GM15510 (cell line): ENCODE data around the gene KLHL8.

Source experiments
- POLR2A ChIP-seq: IDR thresholded peaks from 3 replicates; pipeline ENCODE4 v1.6.1; 2011; ENCODE audit warnings: borderline replicate concordance; ENCODE audit not compliant: insufficient read length; ENCODE audit errors: extremely low read depth

KLHL8 gene

GRCh38 chr4:87121341-87122065, 98.9 kb downstream of the KLHL8 start:
- no peak for TF ChIP-seq POLR2A

GRCh38 chr4:87120411-87121162, 99.8 kb downstream of the KLHL8 start:
- no peak for TF ChIP-seq POLR2A

- TF ChIP-seq POLR2A: no peak
Observed at GRCh38 chr4:87120010-87120409, 100.4 kb downstream of the KLHL8 start.

- TF ChIP-seq POLR2A: no peak
Observed at GRCh38 chr4:87118826-87119225, 101.6 kb downstream of the KLHL8 start.

GRCh38 chr4:87118421-87118820, 102.0 kb downstream of the KLHL8 start:
- TF ChIP-seq POLR2A: no peak

- TF ChIP-seq POLR2A: no peak
Observed at GRCh38 chr4:87117732-87118075, 102.7 kb downstream of the KLHL8 start.

- no peak for TF ChIP-seq POLR2A
Observed at GRCh38 chr4:87117051-87117731, 103.2 kb downstream of the KLHL8 start.

- TF ChIP-seq POLR2A: no peak
Observed at GRCh38 chr4:87116231-87116630, 104.2 kb downstream of the KLHL8 start.

- no peak for TF ChIP-seq POLR2A
Observed at GRCh38 chr4:87114245-87115062, 106.0 kb downstream of the KLHL8 start.

- TF ChIP-seq POLR2A: no peak
Observed at GRCh38 chr4:87112063-87112462, 108.4 kb downstream of the KLHL8 start.
